GM19043 (cell line): ENCODE results near the gene HECTD4.
A peak's percentile ranks its signal among the peaks of the same experiment; 100 is the strongest.
"Not testable (repeated sequence)": the region's sequence is repeated elsewhere in the genome, so short reads cannot be mapped to it uniquely, and the experiment has no call there.

Source experiments
- ATAC-seq: cut with Tn5 transposase; IDR thresholded peaks from one replicate; pipeline ENCODE4 v1.9.1; 2021; ENCODE audit warnings: low read depth; ENCODE audit not compliant: unreplicated experiment

Gene HECTD4

GRCh38 chr12:112133418-112133817 is 248.8 kb downstream of the HECTD4 start:
- no peak for ATAC-seq

- ATAC-seq: no peak
Observed at GRCh38 chr12:112131686-112132085, 250.5 kb downstream of the HECTD4 start.

- ATAC-seq: peak; percentile 48
Observed at GRCh38 chr12:112130441-112130998, 251.7 kb downstream of the HECTD4 start.

- no peak for ATAC-seq
Observed at GRCh38 chr12:112126911-112127310, 255.3 kb downstream of the HECTD4 start.

- no peak for ATAC-seq
Observed at GRCh38 chr12:112126000-112126438, 256.2 kb downstream of the HECTD4 start.

- peak; percentile 96 for ATAC-seq
Observed at GRCh38 chr12:112125250-112125999, 256.8 kb downstream of the HECTD4 start, which contains the start of gene TRAFD1. Gene TRAFD1 (plus strand): TSS chr12:112125560. CDS start chr12:112130523, 4,963 bp downstream.

- no peak for ATAC-seq
Observed at GRCh38 chr12:112124918-112125249, 257.3 kb downstream of the HECTD4 start.

GRCh38 chr12:112122823-112123690 is 259.2 kb downstream of the HECTD4 start:
- ATAC-seq: no peak

- no peak for ATAC-seq
Observed at GRCh38 chr12:112121780-112122565, 260.3 kb downstream of the HECTD4 start.

GRCh38 chr12:112117685-112118084 is 264.5 kb downstream of the HECTD4 start:
- no peak for ATAC-seq

- no peak for ATAC-seq
Observed at GRCh38 chr12:112116232-112117060, 265.8 kb downstream of the HECTD4 start.

GRCh38 chr12:112115259-112116045 is 266.8 kb downstream of the HECTD4 start:
- no peak for ATAC-seq

GRCh38 chr12:112112409-112113133 is 269.7 kb downstream of the HECTD4 start:
- no peak for ATAC-seq

- ATAC-seq: no peak
Observed at GRCh38 chr12:112111931-112112330, 270.3 kb downstream of the HECTD4 start.

- not testable (repeated sequence) for ATAC-seq
Observed at GRCh38 chr12:112110787-112111662, 271.2 kb downstream of the HECTD4 start.
